GM10248 (cell line): ENCODE measurements around the gene UNC13B.
A peak's percentile ranks its signal among the peaks of the same experiment; 100 is the strongest.

Experiments
- CTCF ChIA-PET: fragments of 300-600 bp; sonication (Branson Sonifier 250); formaldehyde crosslinking; extraction: SDS; loops from one replicate; lab custom pipeline; 2021; ENCODE audit warnings: antibody characterized with exemption; lab: Yijun Ruan, JAX
- POLR2A ChIA-PET: fragments of 350-650 bp; sonication (Branson Sonifier 250); formaldehyde crosslinking; extraction: SDS; loops from one replicate; lab custom pipeline; 2020; ENCODE audit warnings: antibody characterized with exemption; lab: Yijun Ruan, JAX
- DNase-seq: peaks from one replicate; pipeline ENCODE4 v3.0.0; 2012; ENCODE audit errors: extremely low spot score
- TF ChIP-seq, protein P1 (sequence below): IDR thresholded peaks from 2 replicates; pipeline ENCODE4 v1.5.1; 2012; ENCODE audit warnings: mild to moderate bottlenecking, low read depth; ENCODE audit errors: extremely low read depth, missing control alignments, control extremely low read depth

The UNC13B gene

DNA sequence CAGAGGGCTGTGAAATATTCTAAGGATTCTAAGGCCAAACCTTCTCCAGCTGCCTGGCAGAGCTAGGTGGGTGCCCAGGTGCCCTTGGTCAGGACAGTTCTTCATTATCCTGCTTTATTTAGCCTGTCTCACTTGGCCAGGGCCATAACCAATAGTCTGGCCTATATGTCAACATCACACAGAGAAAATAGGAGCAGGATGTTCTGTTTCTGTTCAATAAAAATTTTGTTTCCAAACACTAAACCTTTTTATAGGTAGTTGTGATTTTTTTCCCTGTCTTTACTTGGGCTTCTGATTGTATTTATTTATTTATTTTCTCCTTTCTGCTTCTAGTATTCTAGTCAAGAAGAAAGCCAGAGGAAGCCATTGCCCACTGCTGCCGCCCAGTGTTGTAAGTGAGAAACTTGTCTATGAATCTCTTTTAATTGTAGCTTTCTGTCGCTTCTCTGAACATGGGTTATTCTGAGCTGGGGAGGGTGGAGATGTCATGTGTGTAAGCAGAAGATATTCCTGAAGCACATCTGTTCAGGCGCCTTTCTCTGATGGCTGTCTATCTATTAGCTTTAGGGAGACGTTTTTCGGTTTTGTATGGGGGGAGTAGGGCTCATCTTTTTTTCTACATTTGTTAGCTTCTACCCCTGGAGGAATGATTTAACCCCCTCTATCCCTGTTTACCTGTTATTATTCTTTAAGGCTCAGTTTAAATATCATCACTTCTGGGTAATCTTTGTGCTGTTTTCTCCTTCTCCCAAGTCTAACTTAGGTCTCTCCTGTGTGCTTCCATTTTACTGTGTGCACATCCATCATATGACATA is 97.1 kb downstream of the UNC13B start:
- DNase-seq: peak; percentile 24
- TF ChIP-seq, protein P1, sequence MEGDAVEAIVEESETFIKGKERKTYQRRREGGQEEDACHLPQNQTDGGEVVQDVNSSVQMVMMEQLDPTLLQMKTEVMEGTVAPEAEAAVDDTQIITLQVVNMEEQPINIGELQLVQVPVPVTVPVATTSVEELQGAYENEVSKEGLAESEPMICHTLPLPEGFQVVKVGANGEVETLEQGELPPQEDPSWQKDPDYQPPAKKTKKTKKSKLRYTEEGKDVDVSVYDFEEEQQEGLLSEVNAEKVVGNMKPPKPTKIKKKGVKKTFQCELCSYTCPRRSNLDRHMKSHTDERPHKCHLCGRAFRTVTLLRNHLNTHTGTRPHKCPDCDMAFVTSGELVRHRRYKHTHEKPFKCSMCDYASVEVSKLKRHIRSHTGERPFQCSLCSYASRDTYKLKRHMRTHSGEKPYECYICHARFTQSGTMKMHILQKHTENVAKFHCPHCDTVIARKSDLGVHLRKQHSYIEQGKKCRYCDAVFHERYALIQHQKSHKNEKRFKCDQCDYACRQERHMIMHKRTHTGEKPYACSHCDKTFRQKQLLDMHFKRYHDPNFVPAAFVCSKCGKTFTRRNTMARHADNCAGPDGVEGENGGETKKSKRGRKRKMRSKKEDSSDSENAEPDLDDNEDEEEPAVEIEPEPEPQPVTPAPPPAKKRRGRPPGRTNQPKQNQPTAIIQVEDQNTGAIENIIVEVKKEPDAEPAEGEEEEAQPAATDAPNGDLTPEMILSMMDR: peak; percentile 54
- POLR2A ChIA-PET: no interaction called here
- CTCF ChIA-PET: interaction anchor here (0.7 to 2.8 kb wide), 10 partner anchors 9 to 360 kb away, joined by 3 to 22 read pairs (median 4); partner anchors contain the start of genes ATOSB and UNC13B

DNA sequence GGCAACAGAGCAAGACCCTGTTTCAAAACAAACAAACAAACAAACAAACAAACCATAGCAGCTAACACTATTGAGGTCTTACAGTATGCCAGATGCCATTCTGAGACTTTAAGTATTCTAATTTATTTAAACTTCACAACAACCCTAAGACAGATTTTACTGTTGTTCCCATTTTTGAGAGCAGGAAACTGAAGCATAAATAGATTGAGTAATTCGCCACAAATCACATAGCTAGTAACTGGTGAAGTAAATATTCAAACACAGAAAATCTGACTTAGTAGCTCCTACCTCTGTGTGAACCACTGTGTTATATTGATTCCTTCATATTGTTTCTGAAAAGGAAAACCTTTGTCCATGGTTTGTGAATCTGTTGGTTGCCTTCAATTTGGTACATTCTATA is 98.4 kb downstream of the UNC13B start:
- no peak for DNase-seq
- CTCF ChIA-PET: interaction anchor here (2.8 kb wide), 1 partner anchor 361 kb away, joined by 21 read pairs; no protein-coding TSS in a partner anchor
- TF ChIP-seq, protein P1: no peak
- POLR2A ChIA-PET: no interaction called here

DNA sequence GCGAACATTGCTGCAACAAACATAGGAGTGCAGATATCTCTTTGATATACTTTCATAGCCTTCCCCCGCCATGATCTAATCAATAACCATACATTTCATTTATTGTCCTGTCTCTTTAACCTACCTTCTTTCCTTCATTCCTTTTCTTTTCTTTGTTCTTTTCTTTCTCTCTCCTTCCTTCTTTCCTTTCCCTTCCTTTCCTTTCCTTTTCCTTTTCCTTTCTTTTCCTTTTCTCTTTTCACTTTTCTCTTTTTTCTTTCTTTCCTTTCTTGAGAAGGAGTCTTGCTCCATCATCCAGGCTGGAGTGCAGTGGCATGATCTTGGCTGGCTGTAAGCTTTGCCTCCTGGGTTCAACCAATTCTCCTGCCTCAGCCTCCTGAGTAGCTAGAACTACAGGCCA is 100.3 kb downstream of the UNC13B start:
- DNase-seq: no peak
- CTCF ChIA-PET: no interaction called here
- POLR2A ChIA-PET: no interaction called here
- TF ChIP-seq, protein P1: no peak

DNA sequence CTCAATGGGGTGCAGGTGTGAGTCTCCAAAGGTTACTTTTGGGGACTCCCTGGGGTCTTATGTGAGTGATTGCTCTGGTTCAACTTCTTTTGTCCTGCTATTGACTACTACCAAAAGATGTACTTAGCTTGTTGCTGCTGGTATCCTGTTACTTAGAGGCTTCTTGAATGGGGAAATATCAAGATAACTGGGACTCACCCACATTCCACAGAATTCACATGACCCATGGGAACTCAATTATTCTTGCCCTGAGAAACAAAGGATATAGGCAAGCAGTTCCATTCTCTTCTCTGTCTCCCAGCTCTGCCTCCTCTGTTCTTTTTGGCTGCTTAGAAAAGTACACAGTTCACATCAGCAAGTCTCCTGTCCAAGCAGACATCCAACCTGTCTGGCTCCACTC is 105.9 kb downstream of the UNC13B start:
- ChIA-PET CTCF (no interaction called here), POLR2A (no interaction called here)
- no peak for DNase-seq
- TF ChIP-seq, protein P1: no peak

DNA sequence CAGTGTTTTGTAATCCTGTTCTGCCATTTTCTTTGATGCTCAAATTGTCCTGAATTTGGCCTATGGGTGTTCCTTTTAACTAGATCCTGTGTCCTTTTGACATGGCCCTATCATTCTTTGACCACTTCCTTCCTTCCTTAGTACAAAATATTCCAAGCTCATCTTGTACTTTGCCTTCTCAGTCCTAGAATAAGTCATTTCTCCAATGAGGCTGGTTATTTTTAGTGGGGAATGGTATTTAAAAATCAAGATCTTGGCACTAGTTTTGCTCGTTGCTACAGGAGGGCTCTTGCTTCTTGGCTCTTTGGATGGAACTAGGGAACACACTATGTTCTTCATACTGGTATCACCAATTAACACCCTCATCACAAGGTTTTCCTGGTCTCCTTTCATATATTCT is 108.1 kb downstream of the UNC13B start:
- CTCF ChIA-PET: no interaction called here
- POLR2A ChIA-PET: no interaction called here
- no peak for DNase-seq
- TF ChIP-seq, protein P1: no peak

DNA sequence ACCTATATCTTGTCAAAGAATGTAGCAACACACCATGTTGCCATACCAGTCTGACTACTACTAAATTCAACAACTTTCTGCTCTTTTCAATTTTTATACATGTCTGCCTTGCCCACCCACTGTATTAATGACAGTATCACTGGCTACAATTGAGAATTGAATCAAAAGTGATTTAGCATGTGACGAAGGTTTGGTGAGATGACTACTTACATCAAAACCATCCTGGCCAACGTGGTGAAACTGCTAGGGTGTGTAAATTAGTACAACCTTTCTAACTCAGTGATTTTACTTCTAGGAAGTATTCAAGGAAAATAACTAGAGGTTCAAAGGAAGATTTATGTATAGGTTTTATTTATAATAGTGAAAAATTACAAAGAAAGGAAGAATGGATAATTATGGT is 109.8 kb downstream of the UNC13B start:
- CTCF ChIA-PET: no interaction called here
- POLR2A ChIA-PET: no interaction called here
- no peak for DNase-seq
- TF ChIP-seq, protein P1: no peak
